HG02759 (cell line): ENCODE data around the gene CDK5R1.
A peak's percentile ranks its signal among the peaks of the same experiment; 100 is the strongest.
"Not testable (repeated sequence)": the region's sequence is repeated elsewhere in the genome, so short reads cannot be mapped to it uniquely, and the experiment has no call there.

Experiments
- ATAC-seq: cut with Tn5 transposase; IDR thresholded peaks from one replicate; pipeline ENCODE4 v1.9.1; 2021; ENCODE audit warnings: mild to moderate bottlenecking, moderate library complexity; ENCODE audit not compliant: unreplicated experiment

The CDK5R1 gene

GRCh38 chr17:32515677-32516383 is 29.0 kb downstream of the CDK5R1 start:
- ATAC-seq: no peak

GRCh38 chr17:32516450-32516849 is 29.7 kb downstream of the CDK5R1 start:
- ATAC-seq: no peak

- no peak for ATAC-seq
Observed at GRCh38 chr17:32516940-32517701, 30.3 kb downstream of the CDK5R1 start.

- no peak for ATAC-seq
Observed at GRCh38 chr17:32517982-32518381, 31.2 kb downstream of the CDK5R1 start.

- no peak for ATAC-seq
Observed at GRCh38 chr17:32518646-32519227, 31.9 kb downstream of the CDK5R1 start.

- no peak for ATAC-seq
Observed at GRCh38 chr17:32519228-32520103, 32.7 kb downstream of the CDK5R1 start.

GRCh38 chr17:32520104-32520701 is 33.4 kb downstream of the CDK5R1 start:
- ATAC-seq: no peak

- no peak for ATAC-seq
Observed at GRCh38 chr17:32520737-32521404, 34.1 kb downstream of the CDK5R1 start.

GRCh38 chr17:32523017-32523680 is 36.4 kb downstream of the CDK5R1 start:
- peak; percentile 55 for ATAC-seq

- peak; percentile 47 for ATAC-seq
Observed at GRCh38 chr17:32523827-32524552, 37.2 kb downstream of the CDK5R1 start.

GRCh38 chr17:32524553-32524880 is 37.7 kb downstream of the CDK5R1 start:
- not testable (repeated sequence) for ATAC-seq

- ATAC-seq: no peak
Observed at GRCh38 chr17:32525122-32525521, 38.3 kb downstream of the CDK5R1 start.

- ATAC-seq: no peak
Observed at GRCh38 chr17:32527146-32527545, 40.4 kb downstream of the CDK5R1 start.

- no peak for ATAC-seq
Observed at GRCh38 chr17:32528825-32529224, 42.0 kb downstream of the CDK5R1 start.

GRCh38 chr17:32529604-32530003 is 42.8 kb downstream of the CDK5R1 start:
- ATAC-seq: no peak

- ATAC-seq: no peak
Observed at GRCh38 chr17:32533296-32533695, 46.5 kb downstream of the CDK5R1 start.

- ATAC-seq: no peak
Observed at GRCh38 chr17:32536736-32537643, 50.2 kb downstream of the CDK5R1 start.
